Sigmoid colon (tissue), 4 donors: ENCODE data around the gene UGT2A1.

Experiments used
- CTCF ChIP-seq, 4 experiments: fragments of 450-650 bp in 3 of 4; fragments of 200-600 bp in 1 of 4; IDR thresholded peaks; one replicate each; pipeline ENCODE4 v1.5.1; 2016 to 2019; ENCODE audit warnings: antibody characterized with exemption in 4 of 4, mild to moderate bottlenecking in 3 of 4, moderate library complexity in 2 of 4
- EP300 ChIP-seq, 4 donors: sonication (generic); formaldehyde crosslinking; IDR thresholded peaks; one replicate each; pipeline ENCODE4 v1.6.1; 2017; ENCODE audit warnings: antibody characterized with exemption in 4 of 4
- POLR2A ChIP-seq, 2 donors: fragments of 450-650 bp; IDR thresholded peaks; one replicate each; pipeline ENCODE4 v1.6.1; 2016; ENCODE audit warnings: antibody characterized with exemption in 2 of 2, mild to moderate bottlenecking in 2 of 2, moderate library complexity in 2 of 2
- POLR2AphosphoS5 ChIP-seq, 4 donors: sonication (generic); formaldehyde crosslinking; IDR thresholded peaks; one replicate each; pipeline ENCODE4 v1.6.1; 2017; ENCODE audit warnings: antibody characterized with exemption in 4 of 4

GRCh38 chr4:69649629-69650028 lies 3.4 kb downstream of the UGT2A1 start:
- TF ChIP-seq POLR2A (IDR thresholded peaks at IDR 0.05) = no peak
- TF ChIP-seq EP300 (IDR thresholded peaks at IDR 0.05) = no peak
- no peak for TF ChIP-seq POLR2AphosphoS5 (IDR thresholded peaks at IDR 0.05)
- TF ChIP-seq CTCF (IDR thresholded peaks at IDR 0.05) = no peak
